Measurements from ENCODE around the gene ERI2. TPM values are rescaled to one million over a fixed set of nuclear protein-coding genes. Genes with fewer than 3 reads are reported as not detected.
A peak's percentile ranks its signal among the peaks of the same experiment; 100 is the strongest.

The ERI2 gene
- total and polyA plus RNA-seq, 2 of the 4 experiments (the other 2 are of a cell fraction), result 7.5 to 10.2 TPM

GRCh38 chr16:20854963-20855362 is 48.7 kb upstream of the ERI2 start:
- Histone ChIP-seq H2BK120ac (ENCODE audit: low read depth, low read length) (no peak overlapping the region), H2AFZ (replicated peaks; ENCODE audit: low read length, poor library complexity) (no peak overlapping the region), H3K4ac (ENCODE audit: low read depth, low read length) (no peak overlapping the region), H3K9ac (ENCODE audit: low read depth, low read length) (no peak overlapping the region), H4K20me1 (ENCODE audit: insufficient read depth, low read length) (no peaks in the 10 kb centered on the region), H3K79me1 (ENCODE audit: low read depth in 1 of 2, low read length in 2 of 2) (peaks cover 22 to 55% of the 10 kb centered on the region in 2 experiments; a peak in 3 of 4 replicates), H4K5ac (ENCODE audit: low read depth, low read length) (no peak overlapping the region), H4K91ac (ENCODE audit: insufficient read depth, low read depth, low read length) (no peak overlapping the region), H3K4me2 (ENCODE audit: low read depth, low read length) (no peak overlapping the region), H3K4me3 (ENCODE audit: insufficient read depth, low read depth, low read length) (no peak overlapping the region), H3K23ac (ENCODE audit: low read depth, low read length) (no peak overlapping the region), H4K8ac (ENCODE audit: low read depth in 2 of 2, low read length in 2 of 2) (no peak overlapping the region), H3K9me1 (ENCODE audit: insufficient read depth, low read length) (peaks cover 10% of the 10 kb centered on the region), H3K18ac (ENCODE audit: low read depth, low read length) (no peak overlapping the region), H3K14ac (replicated peaks; ENCODE audit: low read depth, low read length) (no peak overlapping the region), H3K9me3 (ENCODE audit: control insufficient read depth, insufficient read depth, low read length) (no peaks in the 10 kb centered on the region), H3K27ac (ENCODE audit: insufficient read depth, low read length) (no peak overlapping the region), H2BK20ac (ENCODE audit: low read depth, low read length) (no peak overlapping the region), H2BK5ac (ENCODE audit: low read depth, low read length, poor library complexity, severe bottlenecking) (peak overlapping the region; percentile 15), H2BK15ac (ENCODE audit: low read depth, low read length) (no peak overlapping the region), H3K36me3 (ENCODE audit: control insufficient read depth, insufficient read depth, low read length) (peaks cover 22% of the 10 kb centered on the region), H3K4me1 (ENCODE audit: control insufficient read depth, insufficient read depth, low read length) (peaks cover 13% of the 10 kb centered on the region), H3K27me3 (ENCODE audit: control insufficient read depth, insufficient read depth, low read length) (no peaks in the 10 kb centered on the region), H2AK5ac (ENCODE audit: low read depth, low read length) (no peak overlapping the region), H3K56ac (ENCODE audit: extremely low read depth, insufficient read depth, low read length) (no peak overlapping the region), H2AK9ac (replicated peaks; ENCODE audit: low read depth, low read length, poor library complexity) (no peak overlapping the region)
- DNase-seq (no peak), ATAC-seq (ENCODE audit: low read depth) (no peak)
- no CpG with 5 or more reads among the region's 2 CpGs for WGBS, 2 experiments (ENCODE audit: extremely low coverage in 2 of 2, insufficient read length in 1 of 2)
- dilution Hi-C loops (cut with HindIII; ENCODE audit: low sequenced_read_pairs, unreplicated experiment) (no loop called here), intact Hi-C loops (cut with micrococcal nuclease) (loop anchor here (5.0 kb wide), 1 partner anchor 92 kb away; no protein-coding TSS in a partner anchor), in situ Hi-C loops (cut with MboI; ENCODE audit: low sequenced_read_pairs) (loop anchor here (5.0 kb wide), 3 partner anchors 232 to 442 kb away; partner anchors contain the start of gene LDAF1)
- no TSS peak for BruUV-seq (replicated peaks)
- CTCF ChIA-PET, result interaction anchor here (1.0 kb wide), 1 partner anchor 102 kb away, joined by 4 read pairs; no protein-coding TSS in a partner anchor
- TF ChIP-seq POLR2A (IDR thresholded peaks at IDR 0.05; ENCODE audit: low read depth, low read length) (no peak), RCOR1 (IDR thresholded peaks at IDR 0.05; ENCODE audit: insufficient replicate concordance, low read length) (no peak), MAZ (IDR thresholded peaks at IDR 0.05; ENCODE audit: borderline replicate concordance, low read depth, low read length) (no peak), BHLHE40 (IDR thresholded peaks at IDR 0.05; ENCODE audit: low read depth, low read length) (no peak), SMC3 (IDR thresholded peaks at IDR 0.05; ENCODE audit: low read depth, low read length) (no peak), CEBPB (IDR thresholded peaks at IDR 0.05; ENCODE audit: low read depth, low read length) (no peak), MXI1 (IDR thresholded peaks at IDR 0.05; ENCODE audit: borderline replicate concordance, low read depth, low read length) (no peak), RAD21 (IDR thresholded peaks at IDR 0.05; ENCODE audit: low read length) (no peak), FOS (IDR thresholded peaks at IDR 0.05; ENCODE audit: low read depth, low read length) (no peak), CHD1 (IDR thresholded peaks at IDR 0.05; ENCODE audit: low read depth, low read length) (no peak), RFX5 (IDR thresholded peaks at IDR 0.05; ENCODE audit: low read depth, low read length) (no peak), MAFK (IDR thresholded peaks at IDR 0.05; ENCODE audit: low read depth, low read length) (no peak), NFE2L2 (IDR thresholded peaks at IDR 0.05; ENCODE audit: low read depth, low read length) (no peak)
- TF ChIP-seq, protein P1, sequence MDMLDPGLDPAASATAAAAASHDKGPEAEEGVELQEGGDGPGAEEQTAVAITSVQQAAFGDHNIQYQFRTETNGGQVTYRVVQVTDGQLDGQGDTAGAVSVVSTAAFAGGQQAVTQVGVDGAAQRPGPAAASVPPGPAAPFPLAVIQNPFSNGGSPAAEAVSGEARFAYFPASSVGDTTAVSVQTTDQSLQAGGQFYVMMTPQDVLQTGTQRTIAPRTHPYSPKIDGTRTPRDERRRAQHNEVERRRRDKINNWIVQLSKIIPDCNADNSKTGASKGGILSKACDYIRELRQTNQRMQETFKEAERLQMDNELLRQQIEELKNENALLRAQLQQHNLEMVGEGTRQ (IDR thresholded peaks at IDR 0.05; ENCODE audit: low read depth, low read length), result no peak
- TF ChIP-seq, protein P2, sequence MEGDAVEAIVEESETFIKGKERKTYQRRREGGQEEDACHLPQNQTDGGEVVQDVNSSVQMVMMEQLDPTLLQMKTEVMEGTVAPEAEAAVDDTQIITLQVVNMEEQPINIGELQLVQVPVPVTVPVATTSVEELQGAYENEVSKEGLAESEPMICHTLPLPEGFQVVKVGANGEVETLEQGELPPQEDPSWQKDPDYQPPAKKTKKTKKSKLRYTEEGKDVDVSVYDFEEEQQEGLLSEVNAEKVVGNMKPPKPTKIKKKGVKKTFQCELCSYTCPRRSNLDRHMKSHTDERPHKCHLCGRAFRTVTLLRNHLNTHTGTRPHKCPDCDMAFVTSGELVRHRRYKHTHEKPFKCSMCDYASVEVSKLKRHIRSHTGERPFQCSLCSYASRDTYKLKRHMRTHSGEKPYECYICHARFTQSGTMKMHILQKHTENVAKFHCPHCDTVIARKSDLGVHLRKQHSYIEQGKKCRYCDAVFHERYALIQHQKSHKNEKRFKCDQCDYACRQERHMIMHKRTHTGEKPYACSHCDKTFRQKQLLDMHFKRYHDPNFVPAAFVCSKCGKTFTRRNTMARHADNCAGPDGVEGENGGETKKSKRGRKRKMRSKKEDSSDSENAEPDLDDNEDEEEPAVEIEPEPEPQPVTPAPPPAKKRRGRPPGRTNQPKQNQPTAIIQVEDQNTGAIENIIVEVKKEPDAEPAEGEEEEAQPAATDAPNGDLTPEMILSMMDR (conservative IDR thresholded peaks at IDR 0.05; ENCODE audit: low read depth, low read length), result no peak
- TF ChIP-seq, protein P3, sequence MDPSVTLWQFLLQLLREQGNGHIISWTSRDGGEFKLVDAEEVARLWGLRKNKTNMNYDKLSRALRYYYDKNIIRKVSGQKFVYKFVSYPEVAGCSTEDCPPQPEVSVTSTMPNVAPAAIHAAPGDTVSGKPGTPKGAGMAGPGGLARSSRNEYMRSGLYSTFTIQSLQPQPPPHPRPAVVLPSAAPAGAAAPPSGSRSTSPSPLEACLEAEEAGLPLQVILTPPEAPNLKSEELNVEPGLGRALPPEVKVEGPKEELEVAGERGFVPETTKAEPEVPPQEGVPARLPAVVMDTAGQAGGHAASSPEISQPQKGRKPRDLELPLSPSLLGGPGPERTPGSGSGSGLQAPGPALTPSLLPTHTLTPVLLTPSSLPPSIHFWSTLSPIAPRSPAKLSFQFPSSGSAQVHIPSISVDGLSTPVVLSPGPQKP (IDR thresholded peaks at IDR 0.05; ENCODE audit: borderline replicate concordance, low read depth, low read length), result no peak
- POLR2A ChIA-PET (ENCODE audit: unreplicated experiment), result no interaction called here

All from IMR-90 (cell line).